GM21717 (cell line): ENCODE data around the gene N4BP2L2.
"Not testable (repeated sequence)": the region's sequence is repeated elsewhere in the genome, so short reads cannot be mapped to it uniquely, and the experiment has no call there.

ENCODE experiments used
- ATAC-seq: cut with Tn5 transposase; IDR thresholded peaks from one replicate; pipeline ENCODE4 v1.9.1; 2021; ENCODE audit warnings: mild to moderate bottlenecking, moderate library complexity; ENCODE audit not compliant: unreplicated experiment

N4BP2L2 gene

GRCh38 chr13:32538621-32539246, at the start of gene N4BP2L2:
TSS of gene N4BP2L2 (minus strand) at chr13:32538795. CDS start at chr13:32537027, 1,768 bp downstream.
- peak; percentile 93 for ATAC-seq

DNA sequence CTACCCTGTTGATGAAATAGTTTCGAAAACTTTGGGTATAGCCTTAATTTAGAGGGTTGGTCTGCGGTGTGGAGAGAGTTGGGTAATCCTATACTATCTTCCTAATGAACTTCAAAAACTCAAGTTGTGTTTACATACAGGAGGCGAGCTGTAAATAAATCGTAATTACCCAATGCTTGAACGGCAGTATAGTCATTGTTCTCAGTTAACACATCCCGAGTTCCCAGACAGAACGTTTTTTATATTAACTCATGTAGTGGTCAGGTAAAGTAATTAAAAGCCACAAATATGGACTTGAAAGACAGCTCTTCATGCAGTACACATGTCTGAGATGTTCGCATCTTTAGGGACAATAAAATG, 49.2 kb upstream of the N4BP2L2 start:
- no peak for ATAC-seq

DNA sequence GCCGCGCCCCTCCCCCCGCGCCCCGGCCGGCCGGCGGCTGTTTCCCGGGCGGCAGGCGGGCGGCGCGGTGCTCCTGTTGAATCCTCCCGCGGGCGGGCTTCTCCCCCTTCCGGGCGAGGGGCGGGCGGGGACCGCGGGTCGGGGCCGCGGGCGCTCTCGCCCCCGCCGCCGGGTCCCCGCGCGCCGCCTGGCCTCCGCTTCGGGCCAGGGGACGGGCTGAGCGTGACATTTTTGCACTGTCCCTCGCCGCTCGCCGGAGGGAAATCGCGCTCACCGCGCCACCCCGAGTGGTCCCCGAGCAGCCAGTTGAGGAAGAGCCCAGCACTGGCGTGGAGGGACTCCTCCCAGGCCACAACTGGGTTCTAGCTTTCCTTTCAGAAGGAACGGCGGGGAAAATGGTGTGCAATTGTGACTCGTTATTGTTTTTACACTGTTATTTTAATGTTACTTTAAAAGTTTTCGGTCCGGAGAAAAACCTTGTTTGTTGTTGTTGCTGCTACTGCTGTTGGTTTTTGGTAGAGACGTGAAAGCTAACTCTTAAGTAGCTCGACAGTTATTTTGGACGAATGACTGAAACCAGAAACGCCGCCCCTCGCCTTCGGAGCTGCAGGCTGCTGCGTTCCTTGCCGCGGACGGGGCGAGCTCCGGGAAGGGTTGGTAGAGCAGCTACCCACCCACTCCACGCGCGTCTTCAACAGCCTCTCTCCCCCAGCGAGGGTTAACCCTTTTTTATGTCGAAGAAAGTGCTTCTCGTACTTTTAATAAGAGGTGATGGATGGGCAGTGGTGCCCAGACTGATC, 48.6 kb upstream of the N4BP2L2 start:
- ATAC-seq = peak; percentile 38

DNA sequence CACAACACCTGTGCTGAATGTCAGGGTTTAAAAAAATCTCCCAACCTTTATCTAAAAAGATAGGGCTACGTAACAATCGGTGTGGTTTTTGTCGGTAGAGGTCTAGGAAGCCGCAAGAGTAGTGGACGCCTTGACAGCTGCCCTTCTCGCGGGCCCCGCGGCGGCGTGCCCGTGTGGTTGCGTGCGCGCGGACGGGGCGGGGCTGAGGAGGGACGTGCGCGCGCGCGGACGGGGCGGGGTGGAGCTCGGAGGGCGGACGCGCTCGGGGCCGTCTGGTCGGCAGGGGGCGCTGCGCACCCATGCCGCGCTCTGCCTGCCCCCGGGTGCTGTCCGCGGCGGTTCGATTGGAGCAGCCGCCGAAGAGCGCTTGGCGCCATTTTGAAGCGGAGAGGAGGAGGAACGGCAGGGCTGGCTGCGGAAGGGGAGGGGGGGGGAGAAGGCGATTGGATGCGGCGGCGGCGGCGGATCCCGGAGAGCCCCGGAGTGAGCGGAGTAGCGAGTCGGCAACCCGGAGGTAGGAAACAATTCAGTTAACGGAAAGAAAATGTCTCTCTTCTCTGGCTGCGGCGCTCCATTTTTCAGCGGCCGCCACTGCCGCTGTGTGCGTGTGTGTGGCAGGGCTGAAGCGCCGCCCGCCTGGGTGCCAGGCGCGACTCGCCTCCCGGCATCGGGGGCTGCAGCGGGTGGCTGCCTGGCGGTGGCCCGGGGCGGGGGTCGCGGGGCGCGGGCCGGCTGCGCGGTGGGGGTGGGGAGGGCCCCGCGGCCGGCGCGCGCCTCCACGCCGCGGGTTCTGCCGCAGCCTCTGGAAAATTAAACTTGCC, 47.7 kb upstream of the N4BP2L2 start, which contains the start of gene PDS5B:
Gene PDS5B (plus strand): TSS at position 373 of the 821 bp plus-strand sequence. CDS start 62,321 bp downstream, outside the sequence.
- ATAC-seq = peak; percentile 83

- ATAC-seq = no peak
Observed at GRCh38 chr13:32585550-32586079, 47.0 kb upstream of the N4BP2L2 start.

- ATAC-seq = no peak
Observed at GRCh38 chr13:32582991-32583390, 44.4 kb upstream of the N4BP2L2 start.

DNA sequence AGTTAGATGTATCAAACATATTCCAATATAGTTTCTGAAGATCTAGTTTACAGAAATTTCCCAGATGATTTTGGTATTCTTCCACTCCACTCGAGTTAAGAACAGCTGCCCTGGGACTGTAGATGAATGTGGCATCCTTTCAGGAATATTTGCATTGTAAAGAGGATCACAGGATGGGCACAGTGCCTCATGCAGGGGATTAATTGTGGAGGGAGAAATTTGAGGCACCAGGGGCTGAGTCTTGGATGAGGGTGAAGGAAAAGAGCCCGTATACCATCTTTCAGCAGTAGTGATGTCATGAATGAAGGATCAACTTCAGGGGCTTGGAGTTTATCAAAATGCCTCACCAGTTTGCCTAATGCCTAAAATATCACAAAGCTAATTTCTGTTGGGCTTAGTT, 43.7 kb upstream of the N4BP2L2 start:
- no peak for ATAC-seq

GRCh38 chr13:32581177-32581786, 42.7 kb upstream of the N4BP2L2 start:
- no peak for ATAC-seq

DNA sequence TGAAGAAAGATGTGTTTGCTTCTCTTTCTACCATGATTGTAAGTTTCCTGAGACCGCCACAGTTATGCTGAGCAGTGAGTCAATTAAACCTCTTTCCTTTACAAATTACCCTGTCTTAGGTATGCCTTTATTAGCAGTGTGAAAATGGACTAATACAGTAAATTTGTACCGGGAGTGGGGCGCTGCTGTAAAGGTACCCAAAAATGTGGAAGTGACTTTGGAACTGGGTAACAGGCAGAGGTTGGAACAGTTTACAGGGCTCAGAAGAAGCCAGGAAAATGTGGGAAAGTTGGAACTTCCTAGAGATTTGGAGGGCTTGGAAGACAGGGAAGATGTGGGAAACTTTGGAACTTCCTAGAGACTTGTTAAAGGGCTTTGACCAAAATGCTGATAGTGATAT, 38.4 kb upstream of the N4BP2L2 start:
- ATAC-seq = no peak

GRCh38 chr13:32575687-32576086, 37.1 kb upstream of the N4BP2L2 start:
- ATAC-seq = not testable (repeated sequence)

DNA sequence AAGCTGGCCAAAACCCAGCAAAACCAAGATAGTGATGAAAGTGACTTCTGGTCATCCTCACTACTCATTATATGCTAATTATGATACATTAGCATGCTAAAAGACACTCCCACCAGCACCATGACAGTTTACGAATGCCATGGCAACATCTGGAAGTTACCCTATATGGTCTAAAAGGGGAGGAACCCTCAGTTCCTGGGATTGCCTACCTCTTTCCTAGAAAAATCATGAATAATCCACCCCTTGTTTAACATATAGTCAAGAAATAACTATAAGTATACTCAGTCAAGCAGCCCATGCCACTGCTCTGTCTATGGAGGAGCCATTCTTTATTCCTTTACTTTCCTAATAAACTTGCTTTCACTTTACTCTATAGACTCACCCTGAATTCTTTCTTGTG, 22.2 kb upstream of the N4BP2L2 start:
- ATAC-seq = not testable (repeated sequence)

GRCh38 chr13:32555613-32556012, 17.0 kb upstream of the N4BP2L2 start:
- no peak for ATAC-seq

DNA sequence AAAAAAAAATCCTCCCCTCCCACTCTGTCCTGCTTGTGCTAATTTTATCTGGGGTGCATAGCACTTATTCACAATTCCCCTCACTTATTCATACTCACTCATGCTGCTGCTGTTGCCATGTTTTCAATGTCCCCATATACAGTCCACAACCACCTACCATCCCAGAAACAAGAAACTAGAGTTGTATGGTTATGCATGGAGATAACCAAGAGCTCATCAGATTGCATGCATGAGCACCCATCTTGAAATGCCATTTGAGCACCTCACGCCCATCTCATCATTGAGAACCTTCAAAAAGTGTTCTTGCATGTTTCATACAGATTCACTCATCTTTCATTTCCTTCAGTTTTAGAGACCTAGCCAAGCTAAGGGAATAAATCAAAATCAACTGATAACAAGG, 15.1 kb upstream of the N4BP2L2 start:
- ATAC-seq = no peak

GRCh38 chr13:32549788-32550187, 11.2 kb upstream of the N4BP2L2 start:
- no peak for ATAC-seq

DNA sequence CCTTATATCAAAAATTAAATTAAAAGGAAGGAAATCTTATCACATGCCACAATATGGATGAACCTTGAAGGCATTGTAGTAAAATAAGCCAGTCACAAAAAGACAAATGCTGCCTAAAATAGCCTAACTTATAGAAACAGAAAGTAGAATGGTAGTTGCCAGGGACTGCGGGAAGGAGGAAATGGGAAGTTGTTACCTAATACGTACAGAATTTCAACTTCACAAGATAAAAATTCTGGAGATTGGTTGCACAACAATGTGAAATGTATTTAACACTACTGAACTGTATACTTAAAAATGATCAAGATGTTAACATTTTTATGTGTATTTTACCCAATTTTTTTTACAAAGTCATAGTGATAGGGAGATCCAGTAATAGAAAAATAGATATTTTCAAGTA, 10.2 kb upstream of the N4BP2L2 start:
- ATAC-seq = no peak

GRCh38 chr13:32545083-32545482, 6.5 kb upstream of the N4BP2L2 start:
- no peak for ATAC-seq

DNA sequence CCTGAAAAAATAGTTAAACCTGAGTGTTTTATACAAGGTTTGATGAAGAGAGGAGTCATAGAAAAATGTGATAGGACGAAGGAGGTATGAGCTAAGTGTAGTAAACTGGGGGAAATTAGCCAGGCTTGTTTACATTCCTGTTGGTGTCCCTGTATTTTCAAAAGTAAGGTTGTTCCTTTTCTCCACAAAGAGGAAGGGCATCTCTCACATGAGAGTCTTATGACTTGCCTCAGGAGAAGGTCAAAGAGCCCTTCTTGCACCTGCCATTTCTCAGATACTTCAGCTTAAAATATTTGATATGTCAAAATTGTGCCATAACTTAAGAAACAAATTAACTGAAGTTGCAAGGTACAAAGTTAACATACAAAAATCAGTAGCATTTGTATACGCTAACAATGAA, 3.6 kb upstream of the N4BP2L2 start:
- no peak for ATAC-seq

DNA sequence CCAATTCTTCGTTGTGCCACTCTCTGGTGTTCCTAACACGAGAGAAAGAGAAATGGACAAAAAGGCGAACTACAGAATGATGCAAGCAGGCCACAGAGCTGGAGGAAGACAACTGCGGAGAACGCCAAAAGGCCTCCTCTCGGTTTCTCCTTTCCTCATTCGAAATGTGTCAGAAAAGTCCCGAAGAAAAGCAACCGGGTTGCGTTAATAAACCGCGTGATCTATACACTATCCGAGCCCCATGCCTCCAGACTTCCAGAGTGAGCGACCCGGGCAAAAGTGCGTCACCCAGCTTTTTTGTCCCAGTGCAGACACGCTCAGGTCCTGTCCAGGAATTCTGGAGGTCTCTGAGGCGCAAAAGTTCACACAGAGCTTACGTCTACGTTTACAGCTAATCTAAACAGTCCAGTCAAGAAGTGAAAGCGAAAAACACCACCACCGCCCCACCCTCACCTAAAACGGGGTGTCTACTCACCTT, 413 bp downstream of the N4BP2L2 start:
- peak; percentile 81 for ATAC-seq

DNA sequence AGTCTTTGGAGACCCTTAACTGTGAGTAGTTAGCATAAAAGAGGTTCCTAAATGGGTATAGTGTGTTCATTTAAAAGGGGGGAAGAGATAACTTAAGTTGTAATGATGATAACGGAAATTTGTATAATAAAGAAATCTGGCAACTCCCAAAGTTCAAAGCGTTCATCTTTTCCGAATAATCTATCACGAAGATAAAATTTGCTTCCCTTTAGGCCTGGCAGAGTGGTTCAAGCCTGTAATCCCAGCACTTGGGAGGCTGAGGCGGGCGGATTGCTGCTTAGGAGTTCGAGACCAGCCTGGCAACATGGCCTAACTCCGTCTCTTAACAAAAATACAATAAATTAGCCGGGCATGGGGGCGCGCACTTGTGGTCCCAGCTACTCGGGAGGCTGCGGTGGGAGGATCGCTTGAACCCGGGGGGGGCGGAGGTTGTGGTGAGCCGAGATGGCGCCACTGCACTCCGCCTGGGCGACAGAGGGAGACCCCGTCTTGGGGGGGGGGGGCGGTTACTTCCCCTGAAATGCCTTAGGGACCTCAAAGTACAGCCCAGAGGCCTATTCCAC, 934 bp downstream of the N4BP2L2 start:
- no peak for ATAC-seq

GRCh38 chr13:32535748-32536147, 2.8 kb downstream of the N4BP2L2 start:
- no peak for ATAC-seq
